Measurements from ENCODE around the gene MYRFL.
"Not testable (repeated sequence)": the region's sequence is repeated elsewhere in the genome, so short reads cannot be mapped to it uniquely, and the experiment has no call there.

The MYRFL gene

GRCh38 chr12:69824966-69825560, at the start of gene MYRFL:
Gene MYRFL (plus strand): TSS chr12:69825227. CDS start chr12:69825518, 291 bp downstream.
- no peak for TF ChIP-seq CTCF (IDR thresholded peaks at IDR 0.05; ENCODE audit: insufficient read depth, missing control alignments)
- no peak for FAIRE-seq

GRCh38 chr12:69779928-69780327, 45.1 kb upstream of the MYRFL start:
- FAIRE-seq (no peak), DNase-seq (ENCODE audit: insufficient read length, low spot score) (peak; percentile 38)
- TF ChIP-seq CTCF (IDR thresholded peaks at IDR 0.05; ENCODE audit: insufficient read depth, missing control alignments), result peak; percentile 9

More at GRCh38 chr12:69824966-69825560, at the start of gene MYRFL:
- DNase-seq (ENCODE audit: insufficient read length, low spot score), result no peak

- FAIRE-seq, result no peak
- no peak for TF ChIP-seq CTCF (IDR thresholded peaks at IDR 0.05; ENCODE audit: insufficient read depth, missing control alignments)
These were observed 41.7 kb upstream of the MYRFL start for GRCh38 chr12:69783365-69783764.

GRCh38 chr12:69789351-69789750, 35.7 kb upstream of the MYRFL start:
- no peak for DNase-seq (ENCODE audit: insufficient read length, low spot score)
- no peak for FAIRE-seq
- TF ChIP-seq CTCF (IDR thresholded peaks at IDR 0.05; ENCODE audit: insufficient read depth, missing control alignments), result no peak

More at GRCh38 chr12:69783365-69783764, 41.7 kb upstream of the MYRFL start:
- DNase-seq (ENCODE audit: insufficient read length, low spot score), result no peak

- no peak for FAIRE-seq
- no peak for DNase-seq (ENCODE audit: insufficient read length, low spot score)
- no peak for TF ChIP-seq CTCF (IDR thresholded peaks at IDR 0.05; ENCODE audit: insufficient read depth, missing control alignments)
These were observed 32.5 kb upstream of the MYRFL start for GRCh38 chr12:69792533-69792932.

- FAIRE-seq; DNase-seq (ENCODE audit: insufficient read length, low spot score): not testable (repeated sequence)
These were observed 17.7 kb upstream of the MYRFL start for GRCh38 chr12:69807101-69807897.

- DNase-seq (ENCODE audit: insufficient read length, low spot score), result no peak
- TF ChIP-seq CTCF (IDR thresholded peaks at IDR 0.05; ENCODE audit: insufficient read depth, missing control alignments), result no peak
- no peak for FAIRE-seq
These were observed 14.0 kb upstream of the MYRFL start for GRCh38 chr12:69810870-69811498.

All from D721Med (cell line).